ELR (cell line): Measurements from ENCODE around the gene UCKL1.
"Not testable (repeated sequence)": the region's sequence is repeated elsewhere in the genome, so short reads cannot be mapped to it uniquely, and the experiment has no call there.

ENCODE experiments used
- DNase-seq: peaks from one replicate; pipeline ENCODE4 v3.0.0-alpha.2; 2015; ENCODE audit warnings: low read depth

UCKL1 gene

DNA sequence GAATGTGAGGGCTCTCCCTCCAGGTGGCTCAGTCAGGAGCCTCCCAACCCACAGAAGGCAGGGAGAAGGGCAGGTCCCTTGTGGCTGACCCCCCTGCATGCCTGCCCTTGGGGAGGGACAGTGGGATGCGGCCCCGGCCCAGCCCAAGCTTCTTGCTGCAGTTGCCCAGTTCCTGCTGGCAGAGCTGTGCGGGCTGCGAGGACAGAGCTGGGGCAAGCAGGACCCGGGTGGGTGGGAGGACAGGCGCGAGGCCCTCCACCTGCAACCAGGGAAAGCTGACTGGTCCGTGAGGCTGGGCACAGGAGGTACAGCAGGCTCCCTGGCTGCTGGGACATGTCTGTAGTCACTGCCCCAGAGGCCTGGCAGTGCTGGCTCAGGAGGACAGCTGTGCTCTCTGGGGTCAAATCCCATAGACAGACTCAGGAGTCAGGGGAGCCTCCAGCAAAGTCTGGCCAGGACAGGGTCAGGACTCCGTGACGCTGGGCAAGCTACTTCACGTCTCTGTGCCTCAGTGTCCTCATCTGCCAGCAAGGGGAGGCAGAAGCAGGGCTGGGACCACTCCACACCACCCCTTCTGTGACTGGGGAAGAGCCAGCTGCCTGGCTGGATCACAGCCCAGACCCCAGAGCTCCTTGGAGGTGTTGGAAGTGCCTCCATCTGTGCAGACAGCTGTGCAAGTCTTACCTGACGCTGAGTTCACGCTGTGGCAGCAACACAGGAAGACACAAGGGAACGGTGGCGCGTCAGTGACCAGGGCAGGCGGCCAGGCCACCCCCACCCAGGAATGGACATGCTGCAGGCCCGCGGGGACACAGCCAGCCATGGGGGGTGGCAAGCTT is 13.0 kb downstream of the UCKL1 start:
- no peak for DNase-seq

DNA sequence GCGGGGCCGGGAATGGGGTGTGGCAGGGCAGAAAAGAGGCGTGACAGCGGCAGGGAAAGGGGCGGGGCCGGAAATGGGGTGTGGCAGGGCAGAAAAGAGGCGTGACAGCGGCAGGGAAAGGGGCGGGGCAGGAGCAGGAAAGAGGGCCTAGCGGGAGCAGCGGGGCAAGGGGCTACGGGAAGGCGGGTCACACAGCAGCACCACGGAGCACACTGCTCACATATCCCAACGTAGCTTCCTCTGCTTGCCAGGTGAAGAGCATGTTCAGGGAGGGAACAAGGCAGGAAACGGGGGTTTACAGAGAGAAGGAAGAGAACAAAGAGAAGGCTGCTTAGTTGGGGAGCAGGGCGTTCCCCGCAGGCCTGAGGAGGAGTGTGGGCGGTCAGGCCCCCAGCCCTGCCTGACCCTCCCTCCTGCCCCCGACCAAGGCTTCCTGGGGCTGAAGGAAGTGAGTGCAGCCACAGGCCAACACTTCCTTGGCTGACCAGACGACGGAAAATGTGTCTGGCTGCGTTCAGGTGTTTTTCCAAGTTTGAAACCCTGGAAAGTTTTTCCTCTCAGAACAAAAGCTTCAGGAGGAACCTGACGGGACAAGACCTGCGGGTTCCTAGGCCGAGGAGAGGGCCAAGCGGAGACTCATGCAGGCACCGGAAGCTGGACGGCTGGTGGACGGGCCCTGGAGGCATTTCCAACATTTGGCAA is 13.8 kb downstream of the UCKL1 start:
- peak; percentile 55 for DNase-seq

DNA sequence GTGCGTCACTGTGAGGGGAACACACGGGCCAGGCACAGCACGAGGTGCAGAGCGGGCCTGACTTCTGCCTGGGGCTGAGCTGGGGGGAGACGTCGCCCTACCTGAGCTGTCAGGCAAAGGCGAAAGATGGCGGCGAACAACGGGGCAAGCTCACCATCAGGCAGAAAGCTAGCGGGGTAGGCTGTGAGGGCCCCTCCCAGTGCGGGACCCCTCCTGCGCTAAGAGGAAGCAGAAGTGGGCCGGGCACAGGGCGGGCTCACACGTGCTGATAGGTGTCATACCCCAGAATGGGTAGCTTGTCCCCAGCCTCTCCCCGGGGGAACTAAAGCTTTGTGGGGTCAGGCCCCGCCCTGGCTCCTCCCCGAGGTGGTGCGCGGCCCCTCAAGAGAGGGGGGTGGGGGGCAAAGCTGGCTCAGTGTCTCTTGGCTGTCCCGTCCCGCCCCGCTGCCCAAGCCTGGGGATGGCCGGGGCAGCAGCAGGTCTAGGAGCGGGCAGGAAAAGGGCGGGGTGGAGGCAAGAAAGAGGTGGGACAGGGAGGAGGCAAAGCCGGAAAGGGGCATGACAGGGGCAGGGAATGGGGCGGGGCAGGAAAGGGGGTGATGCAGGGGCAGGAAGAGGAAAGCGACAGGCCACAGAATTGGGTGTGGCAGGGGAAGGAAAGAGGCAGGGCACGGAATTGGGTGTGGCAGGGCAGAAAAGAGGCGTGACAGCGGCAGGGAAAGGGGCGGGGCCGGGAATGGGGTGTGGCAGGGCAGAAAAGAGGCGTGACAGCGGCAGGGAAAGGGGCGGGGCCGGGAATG is 14.7 kb downstream of the UCKL1 start:
- no peak for DNase-seq

- DNase-seq: no peak
Measured at GRCh38 chr20:63940472-63941266, 15.5 kb downstream of the UCKL1 start.

DNA sequence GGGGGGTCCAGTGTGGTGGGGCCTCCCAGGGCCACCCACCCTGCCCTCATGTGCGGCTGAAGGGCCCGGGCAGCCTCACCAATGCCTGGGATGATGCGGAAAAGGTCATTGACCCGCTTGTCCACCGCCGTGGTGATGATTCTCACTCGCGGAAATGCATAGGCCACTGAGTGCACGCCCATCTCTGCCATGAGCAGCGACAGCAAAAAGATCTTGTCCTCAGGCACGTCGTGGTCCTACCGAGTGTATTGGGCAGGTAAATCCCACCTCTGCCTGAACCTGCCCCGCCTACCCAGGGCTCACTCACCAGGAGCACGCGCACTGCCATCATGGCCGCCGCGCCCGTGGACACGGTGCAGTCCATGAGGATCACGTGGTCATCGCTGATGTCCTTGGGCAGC is 16.1 kb downstream of the UCKL1 start:
- no peak for DNase-seq

DNA sequence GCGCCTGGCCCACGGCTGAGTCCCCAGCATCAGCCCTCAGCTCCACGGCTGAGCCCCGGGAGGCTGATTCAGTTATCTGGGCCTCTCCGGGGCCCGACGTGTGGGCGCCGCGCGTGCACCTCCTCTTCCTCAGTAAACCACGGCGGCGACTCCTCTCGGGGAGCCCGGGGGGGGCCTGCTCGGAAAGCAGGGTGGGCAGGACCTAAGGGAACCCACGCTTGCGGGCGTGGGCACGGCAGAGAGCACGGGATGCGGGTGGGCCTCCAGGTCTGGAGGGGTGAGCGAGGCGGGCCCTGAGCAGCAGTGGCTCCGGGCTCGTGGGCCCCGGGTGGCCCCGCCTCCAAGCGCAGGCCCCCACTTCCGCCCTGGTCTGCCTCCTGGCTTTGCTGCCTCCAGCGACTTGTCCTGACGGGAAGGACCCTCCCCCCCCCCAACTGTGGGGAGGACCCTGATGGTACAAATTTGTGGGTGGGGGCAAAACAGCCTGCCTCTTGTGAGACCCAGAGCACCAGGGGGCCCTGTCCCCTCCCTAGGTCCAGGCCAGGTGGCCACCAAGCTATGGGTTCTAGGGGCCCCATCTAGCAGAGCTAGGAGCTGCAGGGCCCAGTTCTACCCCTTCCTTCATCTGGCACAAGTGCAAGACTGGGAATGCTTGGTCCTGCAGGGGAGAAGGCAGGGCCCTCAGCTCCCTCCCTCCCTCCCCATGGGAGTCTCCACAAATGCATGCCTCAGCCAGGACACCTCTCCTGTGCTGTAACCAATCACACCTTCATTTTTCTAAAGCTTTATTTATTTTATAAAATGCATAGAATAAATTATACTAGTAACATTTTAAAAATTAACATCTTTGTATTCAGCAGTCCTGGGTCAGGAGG is 16.9 kb downstream of the UCKL1 start:
- DNase-seq: no peak

DNA sequence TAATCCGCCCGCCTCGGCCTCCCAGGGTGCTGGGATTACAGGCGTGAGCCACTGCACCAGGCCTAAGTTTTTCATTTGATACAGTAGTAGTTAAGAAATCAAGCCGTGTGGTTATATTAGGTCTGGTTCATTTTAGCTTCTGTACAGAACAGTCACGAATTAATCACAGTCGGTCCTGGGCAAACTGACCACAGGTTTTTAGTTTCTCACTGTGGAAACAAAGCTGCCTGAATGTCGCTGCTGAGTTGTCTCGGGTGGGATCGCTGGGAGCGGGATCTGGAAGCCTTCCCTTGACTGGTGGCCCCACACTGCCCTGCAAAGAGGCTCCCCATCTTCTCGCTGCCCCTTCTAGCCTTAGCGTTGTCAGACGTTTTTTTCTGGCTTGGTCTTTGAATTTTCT is 18.6 kb downstream of the UCKL1 start:
- DNase-seq: no peak

DNA sequence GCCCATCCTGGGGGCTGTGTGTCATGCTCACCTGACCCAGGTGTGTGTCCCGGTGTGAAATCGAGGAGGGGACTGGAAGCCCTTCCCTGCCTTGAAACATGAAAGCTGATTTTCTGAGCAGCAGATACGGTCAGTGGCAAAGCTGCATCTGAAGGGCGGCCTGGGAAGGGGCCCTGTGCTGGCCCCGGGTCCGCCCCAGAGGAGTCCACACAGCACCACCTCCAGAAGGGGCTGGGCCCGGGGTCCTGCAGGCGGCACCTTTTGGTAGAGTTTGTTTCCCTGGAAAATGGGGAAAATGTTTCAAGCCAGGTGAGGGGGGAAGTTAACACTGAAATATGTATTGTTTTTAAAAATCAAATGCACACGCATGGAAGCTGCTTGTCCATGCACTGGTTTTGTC is 20.8 kb downstream of the UCKL1 start:
- DNase-seq: no peak

- DNase-seq: no peak
Measured at GRCh38 chr20:63934271-63935068, 21.7 kb downstream of the UCKL1 start.

DNA sequence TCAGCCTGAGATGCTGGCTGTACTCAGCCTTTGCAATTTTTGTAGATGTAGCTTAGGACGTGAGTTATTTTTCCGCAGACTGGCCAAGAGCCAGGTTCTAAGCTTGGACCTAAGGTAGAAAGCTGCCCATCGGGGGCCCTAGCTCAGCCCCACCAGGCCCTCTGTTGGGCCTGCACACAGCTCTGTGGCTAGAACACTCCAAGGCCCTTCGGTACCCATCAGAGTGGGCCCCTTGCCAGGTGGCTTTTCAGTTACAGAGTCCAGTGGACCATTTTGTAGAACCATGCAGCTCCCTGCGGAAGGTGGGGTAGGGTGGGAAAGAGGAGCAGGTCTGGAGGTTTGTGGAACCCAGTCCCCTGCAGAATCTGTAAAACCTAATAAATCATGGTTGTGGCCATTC is 22.6 kb downstream of the UCKL1 start:
- no peak for DNase-seq

DNA sequence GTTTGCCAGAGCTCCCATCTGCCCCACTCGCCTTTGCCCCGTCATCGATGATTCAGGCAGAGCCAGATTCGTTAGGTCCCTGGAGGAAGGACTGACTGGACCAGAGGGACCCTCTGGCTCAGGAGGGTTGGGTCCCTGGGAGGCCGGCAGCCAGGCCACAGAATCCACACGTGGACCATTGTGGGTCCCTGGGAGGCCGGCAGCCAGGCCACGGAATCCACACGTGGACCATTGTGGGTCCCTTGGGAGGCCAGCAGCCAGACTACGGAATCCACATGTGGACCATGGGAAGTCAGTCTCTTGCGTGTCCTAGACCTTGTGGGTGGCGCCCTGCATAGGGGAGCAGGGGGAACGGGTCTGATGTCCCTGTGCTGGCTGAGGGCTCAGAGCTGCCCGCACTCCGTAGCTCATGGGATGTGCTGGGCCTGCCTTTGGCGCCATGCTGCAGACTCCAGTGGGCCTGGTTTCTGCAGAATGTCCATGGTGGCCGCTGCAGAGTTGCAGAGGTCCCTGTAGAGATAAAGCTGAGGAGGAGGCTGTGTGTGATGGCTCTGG is 23.5 kb downstream of the UCKL1 start:
- no peak for DNase-seq

- DNase-seq: no peak
Measured at GRCh38 chr20:63931735-63932134, 24.5 kb downstream of the UCKL1 start.

- no peak for DNase-seq
Measured at GRCh38 chr20:63930971-63931553, 25.2 kb downstream of the UCKL1 start.

GRCh38 chr20:63929473-63929883 is 26.7 kb downstream of the UCKL1 start:
- DNase-seq: not testable (repeated sequence)

DNA sequence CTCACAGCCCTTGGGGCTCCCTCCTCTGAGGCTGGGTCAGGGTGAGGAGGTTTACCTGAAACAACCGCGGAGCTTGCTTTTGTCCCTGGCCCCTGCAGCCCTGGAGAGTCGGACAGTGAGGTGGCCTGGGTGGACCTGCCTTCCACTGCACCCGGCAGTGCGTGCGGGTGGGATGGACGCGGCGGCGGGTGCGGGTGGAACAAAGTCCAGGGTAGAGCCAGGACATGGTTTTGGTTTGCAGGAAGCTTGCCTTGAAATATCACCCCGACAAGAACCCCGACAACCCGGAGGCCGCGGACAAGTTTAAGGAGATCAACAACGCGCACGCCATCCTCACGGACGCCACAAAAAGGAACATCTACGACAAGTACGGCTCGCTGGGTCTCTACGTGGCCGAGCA is 27.1 kb downstream of the UCKL1 start:
- no peak for DNase-seq

DNA sequence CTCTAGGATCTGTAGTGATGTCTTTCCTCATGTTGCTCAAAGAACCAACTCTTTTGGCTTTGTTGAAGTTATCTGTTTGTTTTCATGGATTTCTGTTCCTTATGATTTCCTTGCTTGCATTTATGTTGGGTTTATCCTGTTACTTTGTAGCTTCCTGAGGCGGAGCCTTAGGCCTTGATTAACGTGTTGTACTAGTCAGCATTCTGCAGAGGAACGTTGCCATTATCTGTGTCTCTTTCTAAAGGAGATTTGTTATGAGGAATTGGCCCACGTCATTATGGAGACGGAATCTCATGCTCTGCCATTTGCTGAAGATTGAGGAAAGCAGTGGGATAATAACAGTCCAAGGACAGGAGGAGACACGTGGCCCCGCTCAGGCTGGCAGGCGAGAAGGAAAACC is 29.9 kb downstream of the UCKL1 start:
- DNase-seq: no peak

- DNase-seq: no peak
Measured at GRCh38 chr20:63924241-63924640, 32.0 kb downstream of the UCKL1 start.

GRCh38 chr20:63923651-63924050 is 32.6 kb downstream of the UCKL1 start:
- DNase-seq: no peak

- no peak for DNase-seq
Measured at GRCh38 chr20:63920226-63920625, 36.0 kb downstream of the UCKL1 start.
